HG02943 (cell line): ENCODE measurements around the gene PDLIM1.

Experiments
- ATAC-seq: cut with Tn5 transposase; IDR thresholded peaks from one replicate; pipeline ENCODE4 v1.9.1; 2021; ENCODE audit warnings: mild to moderate bottlenecking, low read depth, moderate library complexity; ENCODE audit not compliant: unreplicated experiment

PDLIM1 gene

GRCh38 chr10:95289921-95290421 is 832 bp downstream of the PDLIM1 start:
- no peak for ATAC-seq

GRCh38 chr10:95289003-95289920 is 1.5 kb downstream of the PDLIM1 start:
- no peak for ATAC-seq

- no peak for ATAC-seq
Measured at GRCh38 chr10:95288303-95288702, 2.5 kb downstream of the PDLIM1 start.

- no peak for ATAC-seq
Measured at GRCh38 chr10:95287281-95287680, 3.5 kb downstream of the PDLIM1 start.

- no peak for ATAC-seq
Measured at GRCh38 chr10:95286707-95287106, 4.1 kb downstream of the PDLIM1 start.

- no peak for ATAC-seq
Measured at GRCh38 chr10:95285556-95285955, 5.2 kb downstream of the PDLIM1 start.

GRCh38 chr10:95284807-95285206 is 6.0 kb downstream of the PDLIM1 start:
- no peak for ATAC-seq

- ATAC-seq = no peak
Measured at GRCh38 chr10:95282107-95282506, 8.7 kb downstream of the PDLIM1 start.

- no peak for ATAC-seq
Measured at GRCh38 chr10:95281206-95281605, 9.6 kb downstream of the PDLIM1 start.

- ATAC-seq = no peak
Measured at GRCh38 chr10:95280637-95281036, 10.2 kb downstream of the PDLIM1 start.

- no peak for ATAC-seq
Measured at GRCh38 chr10:95279042-95279820, 11.6 kb downstream of the PDLIM1 start.

- no peak for ATAC-seq
Measured at GRCh38 chr10:95278061-95278988, 12.5 kb downstream of the PDLIM1 start.

GRCh38 chr10:95277614-95278013 is 13.2 kb downstream of the PDLIM1 start:
- no peak for ATAC-seq

- ATAC-seq = no peak
Measured at GRCh38 chr10:95277201-95277570, 13.6 kb downstream of the PDLIM1 start.

GRCh38 chr10:95276367-95277200 is 14.2 kb downstream of the PDLIM1 start:
- no peak for ATAC-seq

- ATAC-seq = no peak
Measured at GRCh38 chr10:95275726-95276366, 15.0 kb downstream of the PDLIM1 start.

- ATAC-seq = no peak
Measured at GRCh38 chr10:95273393-95274312, 17.1 kb downstream of the PDLIM1 start.

- ATAC-seq = no peak
Measured at GRCh38 chr10:95268438-95268837, 22.4 kb downstream of the PDLIM1 start.
